Neutrophil (primary cell): ENCODE measurements around the gene CKS1B.
A peak's percentile ranks its signal among the peaks of the same experiment; 100 is the strongest.
"Not testable (repeated sequence)": the region's sequence is repeated elsewhere in the genome, so short reads cannot be mapped to it uniquely, and the experiment has no call there.

Experiments
- H3K27ac ChIP-seq: fragments of 200-600 bp; sonication (generic); 2 replicates; pipeline ENCODE4 v1.5.1; 2016; ENCODE audit warnings: mild to moderate bottlenecking, moderate library complexity
- H3K27me3 ChIP-seq: fragments of 200-600 bp; sonication (generic); 2 replicates; pipeline ENCODE4 v1.6.0; 2016; ENCODE audit warnings: mild to moderate bottlenecking
- H3K36me3 ChIP-seq: fragments of 200-600 bp; sonication (generic); 2 replicates; pipeline ENCODE4 v1.5.1; 2017
- H3K4me1 ChIP-seq, 2 experiments: fragments of 200-600 bp in 1 of 2; sonication (generic) in 1 of 2; 1 replicate in 1 of 2; 2 replicates in 1 of 2; pipeline versions ENCODE4 v1.5.1 to v1.6.1; 2013 to 2016; ENCODE audit warnings: low read depth in 1 of 2, low read length in 1 of 2, mild to moderate bottlenecking in 1 of 2, moderate library complexity in 1 of 2; ENCODE audit not compliant: control insufficient read depth in 1 of 2, insufficient read depth in 1 of 2
- H3K4me3 ChIP-seq, 2 experiments: fragments of 200-600 bp in 1 of 2; sonication (generic) in 1 of 2; 1 replicate in 1 of 2; 2 replicates in 1 of 2; pipeline ENCODE4 v1.5.1; 2013 to 2016; ENCODE audit warnings: low read depth in 1 of 2, low read length in 1 of 2, mild to moderate bottlenecking in 1 of 2, moderate library complexity in 1 of 2
- H3K9me3 ChIP-seq: fragments of 200-600 bp; sonication (generic); 2 replicates; pipeline ENCODE4 v1.5.1; 2016
- TF ChIP-seq, protein P1 (sequence below): fragments of 200-600 bp; sonication (generic); IDR thresholded peaks from 2 replicates; pipeline ENCODE4 v1.5.1; 2016; ENCODE audit warnings: antibody characterized with exemption

CKS1B gene

DNA sequence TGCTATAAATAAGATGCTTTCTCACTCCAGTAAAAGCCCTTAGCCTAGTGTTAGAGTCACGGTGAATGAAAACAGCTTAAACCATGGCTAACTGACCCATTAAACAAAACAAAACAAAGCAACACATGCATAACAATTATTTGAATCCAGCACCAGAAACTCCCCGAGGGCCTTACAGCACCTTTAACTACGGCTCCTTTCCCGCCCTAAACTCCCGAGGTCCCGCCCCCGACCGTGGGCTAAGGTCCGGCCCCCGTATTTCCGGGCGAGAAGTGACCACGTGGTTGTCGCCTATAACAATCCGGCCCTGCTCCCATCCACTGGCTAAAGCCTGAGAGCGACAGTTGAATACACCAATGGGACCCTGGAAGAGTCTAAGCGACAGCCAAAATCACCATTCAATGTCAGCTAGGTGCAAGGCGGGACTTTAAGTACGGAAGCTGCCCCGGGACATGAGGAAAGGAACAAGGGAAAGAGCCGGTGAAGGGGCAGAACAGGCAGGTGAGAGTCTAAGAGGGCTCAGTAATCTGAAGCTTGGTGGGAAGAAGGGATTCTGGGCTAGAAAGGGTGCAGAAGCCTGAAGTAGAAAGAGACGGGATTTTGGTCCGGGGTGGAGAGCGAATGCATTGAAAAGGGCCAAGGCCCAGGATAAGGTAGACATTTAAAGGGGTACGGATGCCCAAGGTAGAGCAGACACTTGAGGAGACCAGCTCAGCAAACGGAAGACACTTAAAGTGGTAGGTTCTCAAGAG lies 8.6 kb downstream of the CKS1B start, which contains the start of gene FLAD1:
Gene FLAD1 (plus strand): TSS at position 448 of the 752 bp plus-strand sequence. CDS start 351 bp downstream, outside the sequence.
- TF ChIP-seq, protein P1, sequence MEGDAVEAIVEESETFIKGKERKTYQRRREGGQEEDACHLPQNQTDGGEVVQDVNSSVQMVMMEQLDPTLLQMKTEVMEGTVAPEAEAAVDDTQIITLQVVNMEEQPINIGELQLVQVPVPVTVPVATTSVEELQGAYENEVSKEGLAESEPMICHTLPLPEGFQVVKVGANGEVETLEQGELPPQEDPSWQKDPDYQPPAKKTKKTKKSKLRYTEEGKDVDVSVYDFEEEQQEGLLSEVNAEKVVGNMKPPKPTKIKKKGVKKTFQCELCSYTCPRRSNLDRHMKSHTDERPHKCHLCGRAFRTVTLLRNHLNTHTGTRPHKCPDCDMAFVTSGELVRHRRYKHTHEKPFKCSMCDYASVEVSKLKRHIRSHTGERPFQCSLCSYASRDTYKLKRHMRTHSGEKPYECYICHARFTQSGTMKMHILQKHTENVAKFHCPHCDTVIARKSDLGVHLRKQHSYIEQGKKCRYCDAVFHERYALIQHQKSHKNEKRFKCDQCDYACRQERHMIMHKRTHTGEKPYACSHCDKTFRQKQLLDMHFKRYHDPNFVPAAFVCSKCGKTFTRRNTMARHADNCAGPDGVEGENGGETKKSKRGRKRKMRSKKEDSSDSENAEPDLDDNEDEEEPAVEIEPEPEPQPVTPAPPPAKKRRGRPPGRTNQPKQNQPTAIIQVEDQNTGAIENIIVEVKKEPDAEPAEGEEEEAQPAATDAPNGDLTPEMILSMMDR, result peak; percentile 20
- peaks cover 3% of the 10 kb centered on the region for H3K36me3 ChIP-seq
- no peaks in the 10 kb centered on the region for H3K9me3 ChIP-seq
- peak within 1 kb of the TSS; percentile 70 for H3K27ac ChIP-seq
- H3K4me1 ChIP-seq, result peaks cover 18 to 24% of the 10 kb centered on the region in 2 experiments
- H3K4me3 ChIP-seq, result peak within 1 kb of the TSS; percentile 70 to 72
- H3K27me3 ChIP-seq, result no peaks in the 10 kb centered on the region

DNA sequence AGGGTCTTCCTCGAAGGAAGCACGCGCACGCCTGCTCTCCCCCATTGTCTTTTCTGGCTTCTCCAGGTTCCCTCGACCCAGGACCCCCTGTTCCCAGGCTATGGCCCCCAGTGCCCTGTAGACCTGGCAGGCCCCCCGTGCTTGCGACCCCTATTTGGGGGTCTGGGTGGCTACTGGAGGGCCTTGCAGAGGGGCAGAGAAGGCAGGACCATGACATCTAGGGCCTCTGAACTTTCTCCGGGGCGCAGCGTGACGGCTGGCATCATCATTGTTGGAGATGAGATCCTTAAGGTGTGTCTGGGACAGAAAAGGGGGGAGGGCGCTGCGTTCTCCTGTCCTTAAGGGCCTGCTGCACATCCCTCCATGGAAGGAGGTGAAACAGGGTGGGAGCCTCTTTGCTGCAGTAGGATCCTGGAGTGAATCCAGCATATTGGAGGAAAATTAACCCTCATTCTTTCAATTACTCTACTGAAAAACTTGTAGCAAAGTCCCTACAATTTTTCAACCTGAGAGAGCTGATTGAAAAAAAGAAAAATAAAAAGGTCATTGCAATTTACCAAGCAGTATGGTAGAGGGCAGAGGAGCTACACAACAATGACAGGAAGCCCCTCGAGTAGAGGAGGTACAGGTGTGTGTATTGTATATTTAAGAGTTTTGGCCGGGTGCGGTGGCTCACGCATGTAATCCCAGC lies 9.4 kb downstream of the CKS1B start:
- Histone ChIP-seq H3K4me3 (peak overlapping the region; percentile 70 to 72), H3K9me3 (no peaks in the 10 kb centered on the region), H3K4me1 (peaks cover 18 to 24% of the 10 kb centered on the region in 2 experiments), H3K36me3 (peaks cover 11% of the 10 kb centered on the region), H3K27me3 (no peaks in the 10 kb centered on the region), H3K27ac (peak overlapping the region; percentile 70)
- TF ChIP-seq, protein P1, result no peak

DNA sequence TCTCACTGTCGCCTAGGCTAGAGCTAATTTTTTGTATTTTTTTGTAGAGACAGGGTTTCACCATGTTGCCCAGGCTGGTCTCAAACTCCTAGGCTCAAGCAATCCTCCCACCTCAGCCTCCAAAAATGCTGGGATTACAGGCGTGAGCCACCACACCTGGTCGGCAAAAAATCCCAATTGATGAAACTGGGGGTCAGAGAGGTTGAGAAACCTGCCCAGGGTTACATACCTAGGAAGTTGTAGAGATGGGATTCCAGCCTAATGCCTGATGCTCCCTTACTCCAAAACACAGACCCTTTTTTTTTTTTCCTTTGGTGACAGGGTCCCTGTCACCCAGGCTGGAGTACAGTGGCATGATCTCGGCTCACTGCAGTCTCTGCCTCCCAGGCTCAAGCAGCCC lies 12.3 kb downstream of the CKS1B start:
- not testable (repeated sequence) for H3K9me3 ChIP-seq, H3K27me3 ChIP-seq, H3K27ac ChIP-seq, H3K4me3 ChIP-seq
- peaks cover 18 to 24% of the 10 kb centered on the region in 2 experiments for H3K4me1 ChIP-seq
- H3K36me3 ChIP-seq, result peaks cover 17% of the 10 kb centered on the region

DNA sequence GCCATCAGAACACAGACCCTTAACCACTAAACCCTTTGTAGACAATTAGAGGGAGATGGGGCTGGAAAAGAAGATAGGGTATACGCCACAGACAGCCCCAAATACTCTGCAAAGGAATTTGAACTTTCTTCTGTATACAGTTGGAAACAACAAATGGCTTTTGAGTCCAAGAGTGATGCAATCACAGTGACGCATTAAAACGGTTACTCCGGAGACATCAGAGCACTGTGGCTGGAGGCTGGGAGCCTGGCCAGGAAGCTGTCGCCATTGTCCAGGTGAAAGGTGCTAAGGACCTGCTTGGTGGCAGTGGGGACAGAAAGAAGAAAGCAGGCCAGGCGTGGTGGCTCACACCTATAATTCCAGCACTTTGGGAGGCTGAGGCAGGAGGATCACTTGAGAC lies 12.8 kb downstream of the CKS1B start:
- Histone ChIP-seq H3K36me3 (peaks cover 17% of the 10 kb centered on the region), H3K4me1 (peaks cover 17 to 23% of the 10 kb centered on the region in 2 experiments), H3K4me3 (no peak overlapping the region), H3K27ac (peak overlapping the region; percentile 18), H3K27me3 (no peaks in the 10 kb centered on the region), H3K9me3 (no peaks in the 10 kb centered on the region)
- TF ChIP-seq, protein P1, result no peak

DNA sequence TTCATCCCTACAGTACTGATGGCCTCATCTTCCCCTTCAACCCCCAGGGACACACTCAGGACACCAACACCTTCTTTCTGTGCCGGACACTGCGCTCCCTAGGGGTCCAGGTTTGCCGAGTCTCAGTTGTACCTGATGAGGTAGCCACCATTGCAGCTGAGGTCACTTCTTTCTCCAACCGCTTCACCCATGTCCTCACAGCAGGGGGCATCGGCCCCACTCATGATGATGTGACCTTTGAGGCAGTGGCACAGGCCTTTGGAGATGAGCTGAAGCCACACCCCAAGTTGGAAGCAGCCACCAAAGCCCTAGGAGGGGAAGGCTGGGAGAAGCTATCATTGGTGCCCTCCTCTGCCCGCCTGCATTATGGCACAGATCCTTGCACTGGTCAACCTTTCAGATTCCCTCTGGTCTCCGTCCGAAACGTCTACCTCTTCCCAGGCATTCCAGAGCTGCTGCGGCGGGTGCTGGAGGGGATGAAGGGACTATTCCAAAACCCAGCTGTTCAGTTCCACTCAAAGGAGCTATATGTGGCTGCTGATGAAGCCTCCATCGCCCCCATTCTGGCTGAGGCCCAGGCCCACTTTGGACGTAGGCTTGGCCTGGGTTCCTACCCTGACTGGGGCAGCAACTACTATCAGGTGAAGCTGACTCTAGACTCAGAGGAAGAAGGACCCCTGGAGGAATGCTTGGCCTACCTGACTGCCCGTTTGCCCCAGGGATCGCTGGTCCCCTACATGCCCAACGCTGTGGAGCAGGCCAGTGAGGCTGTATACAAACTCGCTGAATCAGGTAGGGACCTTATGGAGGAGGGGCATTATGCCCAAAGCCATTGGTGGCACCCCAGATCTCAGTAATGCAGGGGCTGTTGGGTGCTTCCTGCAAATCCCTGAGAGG lies 13.8 kb downstream of the CKS1B start:
- no peak overlapping the region for H3K4me3 ChIP-seq
- H3K36me3 ChIP-seq, result peaks cover 21% of the 10 kb centered on the region
- peaks cover 9 to 16% of the 10 kb centered on the region in 2 experiments for H3K4me1 ChIP-seq
- H3K27me3 ChIP-seq, result no peaks in the 10 kb centered on the region
- H3K9me3 ChIP-seq, result no peaks in the 10 kb centered on the region
- TF ChIP-seq, protein P1, result no peak
- H3K27ac ChIP-seq, result no peak overlapping the region
